MM.1S (cell line): Measurements from ENCODE around the gene PRICKLE3.
A peak's percentile ranks its signal among the peaks of the same experiment; 100 is the strongest.

Experiments used
- CTCF ChIP-seq: fragments of 300-600 bp; sonication (generic); IDR thresholded peaks from 2 replicates; pipeline ENCODE4 v1.5.1; 2016; ENCODE audit warnings: antibody characterized with exemption, low read length, mixed read lengths
- EZH2 ChIP-seq: fragments of 300-600 bp; sonication (generic); optimal IDR thresholded peaks from 2 replicates; pipeline ENCODE3; 2017; ENCODE audit warnings: low read depth, mild to moderate bottlenecking, antibody characterized with exemption, low read length, mixed read lengths
- EZH2phosphoT487 ChIP-seq: fragments of 300-600 bp; sonication (generic); IDR thresholded peaks from 2 replicates; pipeline ENCODE4 v1.6.1; 2018; ENCODE audit warnings: antibody characterized with exemption, low read length

DNA sequence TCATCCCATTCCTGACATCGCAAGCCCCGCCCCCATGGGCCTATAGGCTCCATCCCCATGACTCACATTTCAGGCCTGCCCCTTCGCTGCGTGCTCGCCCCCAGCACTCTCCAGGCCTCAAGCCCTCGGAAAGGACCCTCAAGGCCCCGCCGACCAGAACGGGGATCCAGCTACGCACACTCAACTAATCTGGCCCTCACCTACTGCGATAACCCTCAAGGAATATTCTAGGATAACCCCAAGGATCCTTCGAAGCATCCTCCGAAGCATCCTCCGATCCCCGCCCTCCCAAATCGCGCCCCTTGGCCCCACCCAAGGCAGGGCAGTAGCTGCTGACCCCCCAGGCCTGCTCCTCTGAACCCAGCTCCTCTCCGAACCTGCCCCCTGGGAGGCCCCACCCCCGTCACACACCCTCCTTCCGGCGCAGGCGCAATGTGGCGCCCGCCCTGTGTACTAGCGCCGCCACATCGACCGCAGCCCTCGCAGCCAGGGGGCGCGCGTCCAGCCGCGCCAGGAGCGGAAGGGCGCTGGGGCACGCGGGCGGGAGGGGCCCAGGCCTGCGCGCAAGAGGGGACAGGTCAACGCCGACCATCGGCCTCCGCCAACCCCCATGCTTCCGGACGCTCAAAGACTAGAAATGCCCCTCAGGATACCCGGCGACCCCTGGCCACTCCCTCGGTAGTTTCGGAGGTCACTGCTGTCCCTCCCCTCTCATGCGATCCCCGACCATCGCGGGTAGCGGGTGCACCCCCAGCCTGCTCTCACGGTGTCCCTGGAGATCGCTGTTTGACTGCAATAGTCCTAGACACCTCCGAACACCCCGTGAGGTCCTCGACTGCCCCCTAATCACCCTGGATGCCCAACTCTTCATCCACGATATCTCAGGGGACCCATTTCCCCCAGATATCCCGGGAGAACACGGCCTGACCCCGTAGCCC is 30.0 kb downstream of the PRICKLE3 start:
- TF ChIP-seq CTCF (peak; percentile 60), EZH2phosphoT487 (no peak), EZH2 (no peak)
